ENCODE data around the gene KCNAB1.
A peak's percentile ranks its signal among the peaks of the same experiment; 100 is the strongest.
"Not testable (repeated sequence)": the region's sequence is repeated elsewhere in the genome, so short reads cannot be mapped to it uniquely, and the experiment has no call there.

The KCNAB1 gene

GRCh38 chr3:156552973-156553372 lies 432.6 kb downstream of the KCNAB1 start:
- DNase-seq = no peak

GRCh38 chr3:156553705-156554356 lies 433.5 kb downstream of the KCNAB1 start:
- DNase-seq = no peak

GRCh38 chr3:156554515-156554841 lies 434.1 kb downstream of the KCNAB1 start:
- no peak for DNase-seq

- peak; percentile 92 for DNase-seq
These were observed 434.7 kb downstream of the KCNAB1 start, which contains the start of gene SSR3 for GRCh38 chr3:156554842-156555687. SSR3 (minus strand) TSS chr3:156555117; CDS start chr3:156555089, 28 bp downstream.

GRCh38 chr3:156558389-156558788 lies 438.0 kb downstream of the KCNAB1 start:
- no peak for DNase-seq

GRCh38 chr3:156559321-156559720 lies 438.9 kb downstream of the KCNAB1 start:
- no peak for DNase-seq

- DNase-seq = no peak
These were observed 441.2 kb downstream of the KCNAB1 start for GRCh38 chr3:156561533-156561932.

- DNase-seq = not testable (repeated sequence)
These were observed 442.1 kb downstream of the KCNAB1 start for GRCh38 chr3:156562486-156562885.

- no peak for DNase-seq
These were observed 443.7 kb downstream of the KCNAB1 start for GRCh38 chr3:156563900-156564682.

- not testable (repeated sequence) for DNase-seq
These were observed 448.6 kb downstream of the KCNAB1 start for GRCh38 chr3:156569016-156569415.

- DNase-seq = not testable (repeated sequence)
These were observed 449.5 kb downstream of the KCNAB1 start for GRCh38 chr3:156569881-156570280.

- DNase-seq = no peak
These were observed 455.3 kb downstream of the KCNAB1 start for GRCh38 chr3:156575641-156576040.

- DNase-seq = no peak
These were observed 455.7 kb downstream of the KCNAB1 start for GRCh38 chr3:156576051-156576450.

GRCh38 chr3:156576651-156577348 lies 456.4 kb downstream of the KCNAB1 start:
- no peak for DNase-seq

- DNase-seq = no peak
These were observed 457.4 kb downstream of the KCNAB1 start for GRCh38 chr3:156577736-156578135.

GRCh38 chr3:156579427-156579851 lies 459.1 kb downstream of the KCNAB1 start:
- no peak for DNase-seq

GRCh38 chr3:156581033-156581432 lies 460.7 kb downstream of the KCNAB1 start:
- DNase-seq = no peak

GRCh38 chr3:156581954-156582353 lies 461.6 kb downstream of the KCNAB1 start:
- no peak for DNase-seq

GRCh38 chr3:156582532-156583183 lies 462.3 kb downstream of the KCNAB1 start:
- DNase-seq = no peak

- no peak for DNase-seq
These were observed 463.1 kb downstream of the KCNAB1 start for GRCh38 chr3:156583469-156583868.

- DNase-seq = no peak
These were observed 466.8 kb downstream of the KCNAB1 start for GRCh38 chr3:156586905-156587759.

Data from NCI-H2227 treated with DMSO at 0.1 percent for 48 hours (cell line).